CD4-positive, alpha-beta T cell (primary cell): ENCODE results near the gene SEMA6C. TPM values are rescaled to one million over a fixed set of nuclear protein-coding genes. Genes with fewer than 3 reads are reported as not detected.
"Not testable (repeated sequence)": the region's sequence is repeated elsewhere in the genome, so short reads cannot be mapped to it uniquely, and the experiment has no call there.

Experiments used
- ATAC-seq: fragments of 200-7000 bp; cut with Tn5 transposase; one replicate; pipeline ENCODE4 v1.10.0; 2022; ENCODE audit warnings: mild to moderate bottlenecking; ENCODE audit not compliant: poor library complexity
- CTCF ChIA-PET: fragments of 350-600 bp; sonication (Branson Sonifier 250); formaldehyde crosslinking; loops from one replicate; lab custom pipeline; 2021; ENCODE audit warnings: antibody characterized with exemption, inconsistent platforms; lab: Charles Lee
- POLR2A ChIA-PET: fragments of 350-600 bp; sonication (Branson Sonifier 250); formaldehyde crosslinking; loops from one replicate; lab custom pipeline; 2021; ENCODE audit warnings: antibody characterized with exemption, inconsistent platforms; lab: Charles Lee
- DNase-seq, 14 experiments: peaks; one replicate each; pipeline ENCODE4 v3.0.0-alpha.2; 2013 to 2020; ENCODE audit warnings: mixed read lengths in 2 of 14
- H3K27ac ChIP-seq, 2 donors: one replicate each; pipeline versions ENCODE4 v1.5.1 to v1.7.0; 2013; ENCODE audit warnings: low read length in 2 of 2, low read depth in 1 of 2, mild to moderate bottlenecking in 1 of 2
- H3K27me3 ChIP-seq, 2 experiments: 1 replicate in 1 of 2; 2 replicates in 1 of 2; pipeline versions ENCODE4 v1.6.1 to v1.7.0; 2013; ENCODE audit warnings: low read length in 2 of 2, control low read depth in 1 of 2, mild to moderate bottlenecking in 1 of 2, moderate library complexity in 1 of 2; ENCODE audit not compliant: insufficient read depth in 2 of 2, control insufficient read depth in 1 of 2
- H3K36me3 ChIP-seq: one replicate; pipeline ENCODE4 v1.6.1; 2013; ENCODE audit warnings: low read length, control low read depth; ENCODE audit not compliant: insufficient read depth
- H3K4me1 ChIP-seq: one replicate; pipeline ENCODE4 v1.6.1; 2013; ENCODE audit warnings: low read length, control low read depth; ENCODE audit not compliant: insufficient read depth
- H3K4me3 ChIP-seq: one replicate; pipeline ENCODE4 v1.5.1; 2013; ENCODE audit warnings: mild to moderate bottlenecking, low read length, moderate library complexity
- H3K9me3 ChIP-seq, 2 experiments: 1 replicate in 1 of 2; 2 replicates in 1 of 2; pipeline versions ENCODE4 v1.6.1 to v1.7.0; 2013; ENCODE audit warnings: low read length in 2 of 2, mild to moderate bottlenecking in 2 of 2, control low read depth in 1 of 2, moderate library complexity in 1 of 2; ENCODE audit not compliant: control insufficient read depth in 1 of 2, insufficient read depth in 1 of 2
- H3K27ac Mint-ChIP-seq: one replicate; pipeline ENCODE4 v1.8.0; 2020; ENCODE audit warnings: mixed read lengths
- H3K27me3 Mint-ChIP-seq: one replicate; pipeline ENCODE4 v1.8.0; 2021; ENCODE audit warnings: mixed read lengths
- H3K36me3 Mint-ChIP-seq: one replicate; pipeline ENCODE4 v1.8.0; 2021; ENCODE audit warnings: low read depth, mixed read lengths
- H3K4me1 Mint-ChIP-seq: one replicate; pipeline ENCODE4 v1.8.0; 2021; ENCODE audit warnings: low read depth, mixed read lengths
- H3K4me3 Mint-ChIP-seq: one replicate; pipeline ENCODE4 v1.8.0; 2020; ENCODE audit warnings: mild to moderate bottlenecking, mixed read lengths
- H3K9me3 Mint-ChIP-seq: one replicate; pipeline ENCODE4 v1.8.0; 2020; ENCODE audit warnings: mixed read lengths
- CTCF ChIP-seq: fragments of 200-600 bp; IDR thresholded peaks from one replicate; pipeline ENCODE4 v1.8.0; 2022; ENCODE audit warnings: antibody characterized with exemption, mild to moderate bottlenecking
- intact Hi-C, 2 experiments: fragments of 100-400 bp; cut with DNase I in 1 of 2; cut with micrococcal nuclease in 1 of 2; formaldehyde crosslinking; loops; one replicate each; pipeline versions ENCODE4 v1.15.1 to v1.9.0; 2023 to 2025; cut with DNase I, micrococcal nuclease
- total RNA-seq, 174 experiments: library from RNA in 2 of 174; stranded (reverse) in 2 of 174; gene quantifications; one replicate each; pipeline ENCODE4 v1.2.3 and lab custom pipeline; 2021 to 2026

The SEMA6C gene
- total RNA-seq, 2 experiments from 2014 or later = 3.8 to 5.5 TPM

- H3K27ac Mint-ChIP-seq = no peak overlapping the region
Observed at GRCh38 chr1:151106894-151107293, 39.5 kb downstream of the SEMA6C start.

GRCh38 chr1:151104630-151105029 lies 41.8 kb downstream of the SEMA6C start:
- H3K27ac ChIP-seq = no peak overlapping the region
- H3K4me1 ChIP-seq = no peaks in the 10 kb centered on the region
- no peaks in the 10 kb centered on the region for H3K27me3 ChIP-seq
- ATAC-seq (no peak), DNase-seq (no peak)
- Mint-ChIP-seq H3K4me1 (no peaks in the 10 kb centered on the region), H3K27me3 (no peaks in the 10 kb centered on the region), H3K4me3 (no peak overlapping the region), H3K9me3 (no peaks in the 10 kb centered on the region), H3K36me3 (peaks cover 47% of the 10 kb centered on the region), H3K27ac (no peak overlapping the region)
- no peaks in the 10 kb centered on the region for H3K9me3 ChIP-seq
- ChIA-PET CTCF (no interaction called here), POLR2A (no interaction called here)
- TF ChIP-seq CTCF = no peak
- peaks cover 29% of the 10 kb centered on the region for H3K36me3 ChIP-seq
- intact Hi-C loops = no loop called here
- H3K4me3 ChIP-seq = no peak overlapping the region

More at GRCh38 chr1:151106894-151107293, 39.5 kb downstream of the SEMA6C start:
- CTCF ChIA-PET = interaction anchor here (1.9 kb wide), 1 partner anchor 82 kb away, joined by 4 read pairs; no protein-coding TSS in a partner anchor
- POLR2A ChIA-PET = interaction anchor here (0.7 kb wide), 1 partner anchor 31 kb away, joined by 3 read pairs; no protein-coding TSS in a partner anchor
- H3K4me1 ChIP-seq = no peaks in the 10 kb centered on the region
- Mint-ChIP-seq H3K36me3 (peaks cover 52% of the 10 kb centered on the region), H3K4me1 (no peaks in the 10 kb centered on the region), H3K27me3 (no peaks in the 10 kb centered on the region), H3K9me3 (no peaks in the 10 kb centered on the region), H3K4me3 (no peak overlapping the region)
- no peak overlapping the region for H3K4me3 ChIP-seq
- TF ChIP-seq CTCF = no peak
- DNase-seq = no peak
- no peak overlapping the region for H3K27ac ChIP-seq
- intact Hi-C loops = no loop called here
- no peaks in the 10 kb centered on the region for H3K9me3 ChIP-seq
- H3K36me3 ChIP-seq = peaks cover 35% of the 10 kb centered on the region
- ATAC-seq = no peak
- H3K27me3 ChIP-seq = no peaks in the 10 kb centered on the region

GRCh38 chr1:151098126-151098525 lies 48.3 kb downstream of the SEMA6C start:
- Histone ChIP-seq H3K27me3 (no peaks in the 10 kb centered on the region), H3K4me3 (no peak overlapping the region), H3K27ac (no peak overlapping the region), H3K4me1 (no peaks in the 10 kb centered on the region), H3K9me3 (no peaks in the 10 kb centered on the region), H3K36me3 (peaks cover 16% of the 10 kb centered on the region)
- no peak for ATAC-seq
- intact Hi-C loops = loop anchor here in 1 of 2 experiments (5.0 kb wide), 1 partner anchor 154 kb away; the partner anchor contains the start of gene PSMD4
- H3K4me3 Mint-ChIP-seq = no peak overlapping the region
- H3K4me1 Mint-ChIP-seq = no peaks in the 10 kb centered on the region
- H3K27ac Mint-ChIP-seq = no peak overlapping the region
- no peak for TF ChIP-seq CTCF
- CTCF ChIA-PET = interaction anchor here (1.1 to 1.4 kb wide), 2 partner anchors 16 to 27 kb away, joined by 3 to 4 read pairs; partner anchors contain the start of gene GABPB2
- no peaks in the 10 kb centered on the region for H3K27me3 Mint-ChIP-seq
- no peaks in the 10 kb centered on the region for H3K9me3 Mint-ChIP-seq
- peaks cover 17% of the 10 kb centered on the region for H3K36me3 Mint-ChIP-seq
- no peak for DNase-seq
- POLR2A ChIA-PET = interaction anchor here (4.4 kb wide), 1 partner anchor 59 kb away, joined by 64 read pairs; the partner anchor contains the start of gene TNFAIP8L2

GRCh38 chr1:151097426-151097825 lies 49.0 kb downstream of the SEMA6C start:
- intact Hi-C loops = loop anchor here in 1 of 2 experiments (5.0 kb wide), 1 partner anchor 155 kb away; the partner anchor contains the start of gene PSMD4
- H3K36me3 ChIP-seq = peaks cover 19% of the 10 kb centered on the region
- H3K9me3 ChIP-seq, H3K4me3 Mint-ChIP-seq, H3K27ac Mint-ChIP-seq, DNase-seq, H3K4me1 Mint-ChIP-seq, H3K27me3 Mint-ChIP-seq, H3K27ac ChIP-seq, H3K4me1 ChIP-seq, H3K4me3 ChIP-seq, H3K9me3 Mint-ChIP-seq, H3K27me3 ChIP-seq, ATAC-seq: not testable (repeated sequence)
- ChIA-PET CTCF (interaction anchor here (1.1 to 1.5 kb wide), 3 partner anchors 16 to 60 kb away, joined by 3 to 4 read pairs (median 3); partner anchors contain the start of genes GABPB2 and TNFAIP8L2), POLR2A (interaction anchor here (4.4 kb wide), 1 partner anchor 60 kb away, joined by 64 read pairs; the partner anchor contains the start of gene TNFAIP8L2)
- H3K36me3 Mint-ChIP-seq = peaks cover 22% of the 10 kb centered on the region
